Naive B cell (primary cell): Measurements from ENCODE around the gene OPTN. TPM values are rescaled to one million over a fixed set of nuclear protein-coding genes. Genes with fewer than 3 reads are reported as not detected.
A peak's percentile ranks its signal among the peaks of the same experiment; 100 is the strongest.
"Not testable (repeated sequence)": the region's sequence is repeated elsewhere in the genome, so short reads cannot be mapped to it uniquely, and the experiment has no call there.

Source experiments
- ATAC-seq, 2 donors: fragments of 150-1000 bp; cut with Tn5 transposase; 2 replicates each; pipeline ENCODE4 v1.10.0; 2021; ENCODE audit warnings: low read depth in 2 of 2, mild to moderate bottlenecking in 2 of 2, moderate library complexity in 2 of 2
- DNase-seq: peaks from one replicate; pipeline ENCODE4 v3.0.0; 2022
- H3K27ac Mint-ChIP-seq, 6 donors: one replicate each; pipeline ENCODE4 v1.8.0; 2020 to 2022; ENCODE audit warnings: mild to moderate bottlenecking in 6 of 6, mixed read lengths in 6 of 6, moderate library complexity in 5 of 6, inconsistent platforms in 2 of 6
- H3K27me3 Mint-ChIP-seq, 3 donors: one replicate each; pipeline ENCODE4 v1.8.0; 2021 to 2022; ENCODE audit warnings: mixed read lengths in 3 of 3, mild to moderate bottlenecking in 1 of 3
- H3K36me3 Mint-ChIP-seq, 2 donors: one replicate each; pipeline ENCODE4 v1.8.0; 2020 to 2022; ENCODE audit warnings: mixed read lengths in 2 of 2, inconsistent platforms in 1 of 2, mild to moderate bottlenecking in 1 of 2
- H3K4me1 Mint-ChIP-seq, 3 donors: one replicate each; pipeline ENCODE4 v1.8.0; 2020 to 2022; ENCODE audit warnings: mixed read lengths in 3 of 3, inconsistent platforms in 1 of 3, mild to moderate bottlenecking in 1 of 3, moderate library complexity in 1 of 3
- H3K4me3 Mint-ChIP-seq, 8 donors: one replicate each; pipeline ENCODE4 v1.8.0; 2020 to 2022; ENCODE audit warnings: mild to moderate bottlenecking in 8 of 8, mixed read lengths in 8 of 8, moderate library complexity in 8 of 8, inconsistent platforms in 2 of 8
- H3K9me3 Mint-ChIP-seq, 7 donors: one replicate each; pipeline ENCODE4 v1.8.0; 2020 to 2022; ENCODE audit warnings: mixed read lengths in 7 of 7, mild to moderate bottlenecking in 5 of 7, inconsistent platforms in 2 of 7, moderate library complexity in 1 of 7
- polyA plus RNA-seq, 6 donors: library from polyadenylated mRNA; unstranded; fragments of 300-500 nt; fragmentation: Illumina TruSeq; gene quantifications; one replicate each; pipeline ENCODE4 v1.2.3, GENCODE V29; 2021; ENCODE audit warnings: low read depth in 6 of 6

OPTN gene
- 10 to 100 TPM in 2 of 6 donors, 1 to 10 TPM in 3, under 1 TPM in 1; 0.18 to 18.1 (median 8.2) TPM for polyA plus RNA-seq

GRCh38 chr10:13099666-13100348 is at the start of gene OPTN:
Gene OPTN (plus strand): TSS chr10:13100163. CDS start chr10:13109123, 8,960 bp downstream.
- peak within 1 kb of the TSS; percentile 81 to 96 (median 95) for H3K4me3 Mint-ChIP-seq

GRCh38 chr10:13051126-13051694 is 48.8 kb upstream of the OPTN start:
- Mint-ChIP-seq H3K4me3 (no peak overlapping the region), H3K36me3 (no peaks in the 10 kb centered on the region), H3K4me1 (no peaks in the 10 kb centered on the region), H3K27me3 (peaks cover 11 to 17% (median 16%) of the 10 kb centered on the region in 3 donors), H3K27ac (peak overlapping the region in 1 of 6 donors; percentile 71), H3K9me3 (no peaks in the 10 kb centered on the region)
- DNase-seq (no peak), ATAC-seq (no peak)

More at GRCh38 chr10:13099666-13100348, at the start of gene OPTN:
- peaks cover 0 to 10% (median 0%) of the 10 kb centered on the region in 3 donors for H3K27me3 Mint-ChIP-seq
- H3K27ac Mint-ChIP-seq, result peak within 1 kb of the TSS; percentile 43 to 97 (median 90)
- DNase-seq (peak; percentile 51), ATAC-seq (peak; percentile 82)
- no peaks in the 10 kb centered on the region for H3K9me3 Mint-ChIP-seq
- peaks cover 13 to 22% (median 16%) of the 10 kb centered on the region in 3 donors for H3K4me1 Mint-ChIP-seq
- H3K36me3 Mint-ChIP-seq, result no peaks in the 10 kb centered on the region

- H3K27me3 Mint-ChIP-seq, result peaks cover 11 to 17% (median 15%) of the 10 kb centered on the region in 3 donors
- not testable (repeated sequence) for ATAC-seq, H3K9me3 Mint-ChIP-seq, DNase-seq, H3K36me3 Mint-ChIP-seq, H3K4me3 Mint-ChIP-seq, H3K4me1 Mint-ChIP-seq, H3K27ac Mint-ChIP-seq
Observed at GRCh38 chr10:13053208-13053607, 46.8 kb upstream of the OPTN start.

- Mint-ChIP-seq H3K27ac (no peak overlapping the region), H3K4me3 (no peak overlapping the region), H3K27me3 (peaks cover 11 to 17% (median 12%) of the 10 kb centered on the region in 3 donors), H3K9me3 (no peaks in the 10 kb centered on the region), H3K36me3 (no peaks in the 10 kb centered on the region), H3K4me1 (no peaks in the 10 kb centered on the region)
- DNase-seq, result no peak
- no peak for ATAC-seq
Observed at GRCh38 chr10:13053794-13054462, 46.0 kb upstream of the OPTN start.

GRCh38 chr10:13054844-13055243 is 45.1 kb upstream of the OPTN start:
- no peak overlapping the region for H3K27ac Mint-ChIP-seq
- DNase-seq, result no peak
- peaks cover 0 to 4% (median 0%) of the 10 kb centered on the region in 7 donors for H3K9me3 Mint-ChIP-seq
- H3K4me3 Mint-ChIP-seq, result peak overlapping the region in 1 of 8 donors; percentile 23
- H3K4me1 Mint-ChIP-seq, result no peaks in the 10 kb centered on the region
- H3K27me3 Mint-ChIP-seq, result peaks cover 17% of the 10 kb centered on the region in 3 donors
- H3K36me3 Mint-ChIP-seq, result no peaks in the 10 kb centered on the region
- no peak for ATAC-seq

GRCh38 chr10:13056456-13057077 is 43.4 kb upstream of the OPTN start:
- Mint-ChIP-seq H3K4me1 (no peaks in the 10 kb centered on the region), H3K27me3 (peaks cover 14 to 19% (median 16%) of the 10 kb centered on the region in 3 donors), H3K4me3 (no peak overlapping the region), H3K36me3 (no peaks in the 10 kb centered on the region), H3K9me3 (peaks cover 0 to 7% (median 0%) of the 10 kb centered on the region in 7 donors), H3K27ac (no peak overlapping the region)
- no peak for DNase-seq
- no peak for ATAC-seq

- Mint-ChIP-seq H3K27me3 (peaks cover 12 to 31% (median 20%) of the 10 kb centered on the region in 3 donors), H3K9me3 (peaks cover 0 to 11% (median 0%) of the 10 kb centered on the region in 7 donors), H3K36me3 (no peaks in the 10 kb centered on the region), H3K4me1 (peaks cover 0 to 4% (median 0%) of the 10 kb centered on the region in 3 donors), H3K27ac (no peak overlapping the region), H3K4me3 (no peak overlapping the region)
- ATAC-seq (no peak), DNase-seq (no peak)
Observed at GRCh38 chr10:13062803-13063202, 37.2 kb upstream of the OPTN start.

GRCh38 chr10:13066527-13066926 is 33.4 kb upstream of the OPTN start:
- ATAC-seq (no peak), DNase-seq (no peak)
- peaks cover 0 to 5% (median 0%) of the 10 kb centered on the region in 7 donors for H3K9me3 Mint-ChIP-seq
- no peak overlapping the region for H3K4me3 Mint-ChIP-seq
- H3K4me1 Mint-ChIP-seq, result peaks cover 0 to 4% (median 0%) of the 10 kb centered on the region in 3 donors
- H3K27ac Mint-ChIP-seq, result no peak overlapping the region
- no peaks in the 10 kb centered on the region for H3K36me3 Mint-ChIP-seq
- H3K27me3 Mint-ChIP-seq, result peaks cover 12 to 29% (median 14%) of the 10 kb centered on the region in 3 donors

- peaks cover 0 to 5% (median 0%) of the 10 kb centered on the region in 7 donors for H3K9me3 Mint-ChIP-seq
- DNase-seq (no peak), ATAC-seq (no peak)
- peaks cover 0 to 4% (median 0%) of the 10 kb centered on the region in 3 donors for H3K4me1 Mint-ChIP-seq
- peaks cover 12 to 37% (median 14%) of the 10 kb centered on the region in 3 donors for H3K27me3 Mint-ChIP-seq
- no peak overlapping the region for H3K4me3 Mint-ChIP-seq
- peak overlapping the region in 1 of 6 donors; percentile 32 for H3K27ac Mint-ChIP-seq
- no peaks in the 10 kb centered on the region for H3K36me3 Mint-ChIP-seq
Observed at GRCh38 chr10:13067431-13067830, 32.5 kb upstream of the OPTN start.

GRCh38 chr10:13068071-13068470 is 31.9 kb upstream of the OPTN start:
- DNase-seq (no peak), ATAC-seq (no peak)
- no peak overlapping the region for H3K4me3 Mint-ChIP-seq
- H3K9me3 Mint-ChIP-seq, result peaks cover 0 to 5% (median 0%) of the 10 kb centered on the region in 7 donors
- H3K27me3 Mint-ChIP-seq, result peaks cover 11 to 37% (median 14%) of the 10 kb centered on the region in 3 donors
- H3K27ac Mint-ChIP-seq, result no peak overlapping the region
- H3K36me3 Mint-ChIP-seq, result no peaks in the 10 kb centered on the region
- peaks cover 0 to 4% (median 0%) of the 10 kb centered on the region in 3 donors for H3K4me1 Mint-ChIP-seq

- ATAC-seq, result no peak
- Mint-ChIP-seq H3K4me3 (no peak overlapping the region), H3K9me3 (peaks cover 0 to 5% (median 0%) of the 10 kb centered on the region in 7 donors), H3K27ac (no peak overlapping the region), H3K36me3 (no peaks in the 10 kb centered on the region), H3K27me3 (peaks cover 7 to 33% (median 10%) of the 10 kb centered on the region in 3 donors), H3K4me1 (no peaks in the 10 kb centered on the region)
- DNase-seq, result no peak
Observed at GRCh38 chr10:13068484-13068883, 31.5 kb upstream of the OPTN start.

- Mint-ChIP-seq H3K36me3 (no peaks in the 10 kb centered on the region), H3K27me3 (peaks cover 14 to 46% (median 33%) of the 10 kb centered on the region in 3 donors), H3K27ac (no peak overlapping the region), H3K4me3 (no peak overlapping the region), H3K4me1 (no peaks in the 10 kb centered on the region), H3K9me3 (peaks cover 0 to 5% (median 3%) of the 10 kb centered on the region in 7 donors)
- no peak for DNase-seq
- ATAC-seq, result no peak
Observed at GRCh38 chr10:13072339-13072738, 27.6 kb upstream of the OPTN start.
